ENCODE data around the gene ADRA2C.

ADRA2C gene

DNA sequence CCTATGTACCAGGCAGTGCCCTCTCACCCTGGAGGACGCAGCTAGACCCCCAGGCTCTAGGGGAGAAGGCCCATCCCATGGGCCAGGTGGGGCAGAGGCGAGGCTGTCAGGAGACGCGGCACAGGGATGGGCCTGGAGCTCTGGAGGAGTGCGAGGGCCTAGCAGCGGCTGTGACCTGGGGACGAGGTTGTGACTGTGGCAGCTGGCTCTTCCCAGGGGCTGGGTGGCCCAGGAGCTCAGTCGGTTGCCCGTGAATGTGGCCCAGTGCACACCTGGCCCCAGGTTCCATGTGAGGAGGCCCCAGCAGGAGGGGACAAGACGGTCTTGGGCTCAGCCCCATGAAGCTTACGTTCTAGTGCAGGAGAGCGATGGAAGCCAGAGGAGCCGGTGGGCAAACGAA, 31.0 kb upstream of the ADRA2C start:
- DNase-seq: no peak

DNA sequence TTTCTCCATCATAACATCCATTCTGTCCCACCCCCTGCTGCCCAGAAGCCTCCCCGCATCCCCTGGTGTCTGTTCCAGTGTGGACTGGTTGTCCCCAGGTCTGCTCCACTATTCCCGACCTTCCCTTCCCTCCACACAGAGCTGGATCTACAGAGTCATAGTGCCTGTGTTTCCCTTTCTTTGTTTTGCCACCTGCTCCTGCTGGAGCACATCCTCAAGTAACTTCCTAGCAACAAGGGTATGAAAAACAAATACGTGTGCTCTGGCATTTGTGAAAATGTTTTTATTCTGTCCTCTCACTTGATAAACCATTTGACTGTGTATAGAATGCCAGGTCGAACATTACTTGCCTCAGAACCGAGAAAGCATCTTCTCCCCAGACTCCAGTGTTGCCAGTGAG, 29.9 kb upstream of the ADRA2C start:
- no peak for DNase-seq

DNA sequence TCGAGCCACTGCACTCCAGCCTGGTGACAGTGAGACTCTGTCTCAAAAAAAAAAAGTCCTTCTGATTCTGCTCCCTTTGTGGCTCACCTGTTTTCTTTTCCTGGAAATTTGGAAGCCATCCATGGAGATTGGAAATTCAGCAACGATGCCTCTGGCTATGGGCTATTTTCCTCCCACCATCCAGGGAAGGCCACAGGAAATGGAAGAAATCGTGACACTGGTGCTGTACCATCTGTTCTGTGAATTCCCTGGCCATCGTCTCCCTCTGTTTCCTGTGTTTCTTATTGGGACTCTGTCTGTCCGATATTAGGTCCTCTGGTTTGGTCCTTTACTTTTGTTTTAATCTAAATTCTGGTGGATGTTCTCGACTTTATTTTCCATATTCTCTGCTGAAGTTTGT, 29.4 kb upstream of the ADRA2C start:
- DNase-seq: no peak

DNA sequence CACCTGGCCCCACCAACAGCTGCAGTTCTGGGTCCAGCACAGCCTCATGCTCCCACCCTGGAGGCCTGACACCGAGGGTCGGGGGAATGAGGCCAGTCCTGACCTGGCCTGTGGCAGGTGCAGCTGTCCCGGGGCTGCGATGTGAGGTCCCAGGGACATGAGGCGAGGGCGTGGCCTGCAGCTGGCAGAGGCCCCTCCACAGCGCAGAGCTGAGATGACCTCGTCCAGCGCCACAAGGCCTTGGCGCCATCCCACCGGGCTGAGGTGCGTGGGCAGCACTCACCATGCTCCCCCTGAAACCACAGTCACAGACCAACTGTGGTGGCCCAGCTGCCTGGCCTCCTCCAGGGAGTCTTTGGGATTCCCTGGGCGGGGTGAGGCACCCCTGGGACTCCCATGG, 26.6 kb upstream of the ADRA2C start:
- DNase-seq: no peak

DNA sequence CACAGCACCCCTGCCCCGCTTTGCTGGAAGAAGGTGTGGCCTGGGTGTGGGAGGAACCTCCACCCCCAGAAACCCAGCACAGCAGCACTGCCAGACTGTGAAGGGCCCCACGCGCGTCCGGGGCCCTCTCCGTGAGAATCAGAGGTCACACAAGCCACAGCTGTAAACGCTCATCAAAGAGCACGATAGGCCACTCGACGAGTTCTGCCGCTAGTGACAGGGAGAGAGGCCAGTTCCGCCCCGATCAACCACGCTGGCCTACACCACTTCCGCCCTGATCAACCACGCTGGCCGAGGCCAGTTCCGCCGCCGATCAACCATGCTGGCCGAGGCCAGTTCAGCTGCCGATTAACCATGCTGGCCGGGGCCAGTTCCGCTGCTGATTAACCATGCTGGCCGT, 25.9 kb upstream of the ADRA2C start:
- no peak for DNase-seq

DNA sequence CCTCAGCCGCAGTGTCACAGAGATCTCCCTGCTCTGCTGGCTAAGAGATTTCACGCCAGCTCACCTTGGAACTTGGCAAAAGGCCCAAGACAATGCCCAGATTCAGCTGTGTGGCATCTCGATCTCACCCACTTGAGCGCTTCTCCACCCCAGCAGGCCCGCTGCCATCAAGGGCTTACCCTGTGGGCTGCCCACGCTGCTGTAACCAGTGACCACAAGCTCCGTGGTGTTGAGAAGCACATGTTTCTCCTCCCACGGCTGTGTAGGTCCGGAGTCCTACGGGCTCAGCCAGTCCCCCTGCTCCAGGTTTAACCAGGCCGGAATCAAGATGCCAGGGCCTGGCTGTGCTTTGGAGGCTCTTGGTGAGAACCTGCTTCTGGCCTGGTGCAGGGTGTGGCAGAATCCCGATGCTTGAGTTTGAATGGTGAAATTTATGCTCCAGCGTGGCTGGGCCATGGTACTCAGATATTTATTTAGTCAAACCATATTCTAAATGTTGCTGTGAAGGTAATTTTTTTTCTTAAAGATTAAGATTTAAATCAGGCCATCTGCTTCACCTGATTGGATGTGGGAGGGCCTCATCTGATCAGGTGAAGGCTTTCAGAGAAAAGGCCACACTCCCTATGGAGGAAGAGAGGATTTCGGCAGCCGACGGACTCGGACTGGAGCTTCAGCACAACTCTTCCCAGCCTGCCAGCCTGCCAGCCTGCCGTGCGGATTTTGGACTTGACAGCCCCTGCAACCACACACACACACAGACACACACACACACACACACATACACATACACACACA, 24.8 kb upstream of the ADRA2C start:
- DNase-seq: no peak

DNA sequence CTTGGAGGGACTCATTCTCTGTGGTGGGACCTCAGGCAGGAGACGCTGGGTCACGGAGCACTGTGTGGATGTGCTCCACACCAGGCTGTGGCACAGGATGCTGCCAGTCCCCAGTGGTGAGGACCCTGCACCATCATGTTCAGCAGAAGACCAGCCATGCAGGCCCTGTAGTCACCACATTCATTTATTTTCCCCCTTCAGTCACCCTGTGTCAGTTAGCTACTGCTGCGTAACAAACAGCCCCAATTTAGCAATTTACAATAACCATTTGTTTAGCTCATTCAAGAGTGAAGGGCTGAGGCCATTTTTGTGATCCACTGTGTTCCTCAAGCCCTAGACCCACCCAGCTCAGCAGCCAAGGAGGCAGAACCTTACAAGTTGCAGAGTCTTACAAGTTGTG, 23.6 kb upstream of the ADRA2C start:
- DNase-seq: no peak

DNA sequence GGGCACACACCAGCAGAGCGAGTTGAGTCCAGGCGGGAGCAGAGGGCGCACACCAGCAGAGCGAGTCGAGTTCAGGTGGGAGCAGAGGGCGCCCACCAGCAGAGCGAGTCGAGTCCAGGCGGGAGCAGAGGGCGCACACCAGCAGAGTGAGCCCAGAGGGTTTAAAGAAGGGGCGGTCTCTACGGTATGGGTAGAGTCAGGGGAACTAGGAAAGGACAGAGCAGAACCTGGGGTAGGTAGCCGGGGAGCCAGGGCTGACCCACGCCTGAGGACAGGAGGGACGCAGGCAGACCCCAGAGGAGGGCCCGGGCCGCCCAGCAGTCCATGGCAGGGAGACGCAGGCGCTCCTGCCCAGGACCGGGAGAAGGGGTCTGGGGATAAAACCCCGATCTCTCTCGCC, 22.0 kb upstream of the ADRA2C start:
- no peak for DNase-seq

DNA sequence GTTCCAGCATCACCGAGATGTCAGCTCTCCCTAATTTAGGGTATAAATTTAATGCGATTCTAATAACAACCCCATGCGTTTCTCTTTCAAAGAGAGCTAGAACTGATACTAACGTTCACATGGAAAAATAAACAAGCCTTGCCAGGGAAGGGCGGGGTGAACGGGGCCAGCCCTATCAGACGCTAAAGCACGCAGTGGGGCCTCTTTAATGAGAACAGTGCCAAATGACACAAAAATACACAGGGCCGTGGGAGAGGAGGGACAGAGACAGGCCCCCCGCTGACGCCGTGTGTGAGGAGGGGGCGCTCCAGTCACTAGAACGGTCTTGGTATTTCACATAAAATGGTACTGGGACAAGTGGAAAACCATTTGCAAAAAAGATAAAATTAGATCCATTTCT, 21.3 kb upstream of the ADRA2C start:
- DNase-seq: no peak

DNA sequence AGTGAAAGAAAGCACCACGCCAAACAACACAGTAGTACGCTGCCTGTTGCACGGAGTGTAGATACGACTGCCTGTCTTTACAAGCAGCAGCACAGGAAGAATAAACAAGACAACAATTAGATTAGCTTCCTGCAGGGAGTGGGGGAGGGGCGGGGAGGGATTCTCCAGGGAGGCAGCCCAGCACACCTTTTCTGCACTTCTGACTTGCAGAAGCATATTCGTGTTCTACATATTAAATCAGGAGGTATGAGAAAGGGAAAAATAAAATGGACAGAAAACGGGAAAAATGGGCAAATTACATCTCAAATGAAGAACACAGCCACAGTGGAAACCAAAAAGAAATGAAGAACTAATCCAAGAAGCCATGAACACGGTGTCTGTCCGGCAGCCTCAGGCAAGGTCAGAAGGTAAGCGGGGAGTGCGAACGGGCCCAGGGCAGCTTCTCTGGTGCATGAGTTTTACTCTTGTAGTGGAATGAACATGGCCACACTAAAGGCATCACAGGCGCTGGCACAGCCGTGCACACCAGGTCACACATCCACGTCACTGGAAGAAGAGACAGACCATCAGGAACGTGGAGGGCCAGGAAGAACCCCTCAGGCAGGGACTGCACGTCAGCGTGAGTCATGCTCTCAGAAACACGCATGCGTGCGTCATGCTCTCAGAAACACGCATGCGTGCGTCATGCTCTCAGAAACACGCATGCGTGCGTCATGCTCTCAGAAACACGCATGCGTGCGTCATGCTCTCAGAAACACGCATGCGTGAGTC, 20.1 kb upstream of the ADRA2C start:
- peak; percentile 4 for DNase-seq

DNA sequence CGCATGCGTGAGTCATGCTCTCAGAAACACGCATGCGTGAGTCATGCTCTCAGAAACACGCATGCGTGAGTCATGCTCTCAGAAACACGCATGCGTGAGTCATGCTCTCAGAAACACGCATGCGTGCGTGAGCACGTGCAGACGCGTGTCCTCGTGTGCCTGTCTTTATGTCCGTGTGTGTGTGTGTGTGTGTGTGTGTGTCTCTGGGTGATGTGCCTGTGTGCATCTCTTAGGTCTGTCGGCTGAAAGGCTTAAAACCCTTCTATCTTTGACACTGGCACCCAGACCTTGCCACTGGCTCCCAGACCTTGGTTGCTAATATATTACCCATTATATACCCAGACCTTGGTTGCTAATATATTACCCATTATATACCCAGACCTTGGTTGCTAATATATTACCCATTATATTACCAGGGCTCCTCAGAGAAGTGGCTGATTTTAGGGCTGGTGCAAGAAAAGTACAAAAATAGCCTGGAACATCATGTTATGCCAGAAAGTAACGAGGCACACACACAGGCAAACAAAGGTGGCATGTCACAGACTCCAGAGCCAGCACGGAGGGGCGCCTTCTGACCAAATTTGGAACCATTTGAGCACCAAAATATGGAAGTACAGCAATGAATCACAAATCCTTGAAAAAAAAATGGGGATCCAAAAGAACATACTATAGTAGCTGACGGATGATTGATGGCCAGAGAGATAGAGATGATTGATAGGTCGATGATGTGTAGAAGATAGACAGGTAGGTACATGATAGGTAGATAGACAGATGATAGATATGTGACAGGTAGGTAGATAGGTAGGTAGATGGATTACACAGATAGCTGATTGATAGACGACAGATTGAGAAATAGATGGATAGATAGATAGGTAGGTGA, 19.2 kb upstream of the ADRA2C start:
- DNase-seq: no peak

DNA sequence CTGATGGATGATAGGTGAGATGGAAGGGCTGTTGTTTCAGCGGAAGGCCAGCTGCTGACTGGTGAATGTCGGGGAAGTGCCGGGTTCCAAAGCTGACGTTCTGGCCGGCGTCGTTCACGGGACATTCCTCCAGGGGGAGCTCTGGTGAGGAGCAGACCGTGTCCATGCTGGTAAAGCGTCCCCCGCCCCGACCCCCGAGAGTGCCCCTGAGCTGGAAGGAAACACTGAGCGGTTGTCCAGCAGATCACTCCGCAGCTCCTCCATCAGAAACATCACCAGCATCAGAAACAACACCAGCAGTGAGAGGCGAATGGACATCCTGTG, 18.6 kb upstream of the ADRA2C start:
- DNase-seq: no peak

DNA sequence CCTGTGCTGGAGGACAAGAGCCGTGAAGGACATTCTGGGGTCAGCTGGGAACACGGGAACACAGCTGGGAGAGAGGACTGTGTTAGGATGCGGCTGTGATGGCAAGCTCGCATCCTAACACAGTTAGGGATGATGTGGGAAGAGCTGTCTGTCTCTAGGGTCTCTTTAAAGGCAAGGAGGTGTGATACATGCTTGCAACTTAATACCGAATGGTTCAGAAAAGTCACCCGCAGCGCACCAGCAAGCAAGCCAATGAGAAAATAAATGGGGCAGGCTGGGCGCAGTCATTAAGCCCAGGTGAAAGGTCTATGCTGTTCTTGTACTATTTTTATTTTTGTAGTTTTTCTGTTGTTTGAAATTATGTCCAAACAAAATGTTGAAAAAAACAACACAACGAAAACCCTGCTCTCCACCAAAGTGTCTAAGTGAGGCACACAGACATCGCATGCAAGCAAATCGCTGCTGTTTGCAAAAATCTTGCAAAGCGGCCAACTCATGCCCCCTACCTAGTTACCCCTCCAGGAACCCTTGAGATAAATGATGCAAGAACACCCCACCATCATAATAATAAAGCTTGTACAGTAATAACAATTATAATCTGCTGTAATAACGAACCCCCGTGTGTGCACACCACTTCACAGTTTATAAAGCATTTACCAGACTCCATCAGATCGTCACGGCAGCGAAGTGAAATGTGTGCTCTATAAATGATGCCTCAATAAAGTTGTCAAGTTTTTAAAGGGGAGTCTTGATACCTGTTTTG, 17.9 kb upstream of the ADRA2C start:
- DNase-seq: no peak

DNA sequence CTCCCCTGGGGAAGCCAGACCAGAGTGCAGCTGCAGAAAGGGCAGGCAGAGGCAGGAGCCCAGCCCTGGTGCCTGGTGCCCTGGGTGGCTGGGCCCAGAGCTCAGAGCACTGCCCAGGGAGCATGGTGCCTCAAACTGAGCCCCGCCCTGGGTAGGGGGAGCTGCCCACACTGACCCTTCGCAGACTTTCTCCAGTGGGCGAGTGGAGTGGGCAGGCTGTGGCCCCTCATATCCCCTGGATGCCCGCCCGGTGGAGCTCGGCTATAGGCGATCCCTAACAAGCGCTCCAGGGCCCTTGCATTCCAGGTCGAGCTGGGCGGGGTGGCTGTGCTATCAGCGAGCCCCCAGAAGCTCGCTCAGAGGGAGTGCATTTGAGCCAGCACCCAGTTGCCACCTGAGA, 17.1 kb upstream of the ADRA2C start:
- no peak for DNase-seq

DNA sequence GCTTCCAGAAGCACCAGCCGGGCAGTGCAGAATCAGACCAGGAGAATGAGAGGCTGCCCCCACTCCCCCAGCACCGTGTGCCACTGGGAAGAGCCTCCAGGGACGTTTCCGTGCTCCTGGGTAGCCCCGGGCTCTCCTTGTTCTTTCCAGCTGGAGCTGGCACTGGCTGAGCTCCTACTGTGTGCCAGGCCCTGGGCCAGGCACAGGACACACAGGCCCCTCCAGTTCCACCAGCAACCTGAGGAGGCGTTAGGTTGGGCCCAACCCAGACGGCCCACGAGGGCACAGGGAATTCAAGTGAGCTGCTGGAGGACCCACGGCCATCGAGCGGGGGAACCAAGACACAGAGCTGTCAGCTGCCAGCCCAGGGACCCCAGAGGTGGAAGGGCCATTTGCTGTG, 15.9 kb upstream of the ADRA2C start:
- DNase-seq: no peak

DNA sequence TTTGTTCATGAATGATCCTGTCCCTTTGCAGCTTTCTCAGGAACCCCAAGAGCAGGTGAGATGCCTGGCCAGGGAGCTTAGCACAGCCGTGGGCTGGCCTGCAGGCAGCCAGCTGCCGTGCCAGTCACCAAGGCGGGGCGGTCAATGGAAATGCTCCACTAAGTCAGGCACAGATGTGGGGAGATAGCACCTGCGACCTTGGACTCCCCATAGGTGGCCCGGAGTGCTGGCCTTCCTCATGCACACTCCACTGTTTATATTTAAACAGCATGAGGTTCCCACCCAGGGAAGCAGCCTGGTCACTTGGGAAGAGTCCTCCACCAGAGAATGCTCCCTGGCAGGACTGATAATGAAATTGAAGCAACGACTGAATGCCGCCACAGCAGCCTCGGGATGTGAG, 14.2 kb upstream of the ADRA2C start:
- no peak for DNase-seq

DNA sequence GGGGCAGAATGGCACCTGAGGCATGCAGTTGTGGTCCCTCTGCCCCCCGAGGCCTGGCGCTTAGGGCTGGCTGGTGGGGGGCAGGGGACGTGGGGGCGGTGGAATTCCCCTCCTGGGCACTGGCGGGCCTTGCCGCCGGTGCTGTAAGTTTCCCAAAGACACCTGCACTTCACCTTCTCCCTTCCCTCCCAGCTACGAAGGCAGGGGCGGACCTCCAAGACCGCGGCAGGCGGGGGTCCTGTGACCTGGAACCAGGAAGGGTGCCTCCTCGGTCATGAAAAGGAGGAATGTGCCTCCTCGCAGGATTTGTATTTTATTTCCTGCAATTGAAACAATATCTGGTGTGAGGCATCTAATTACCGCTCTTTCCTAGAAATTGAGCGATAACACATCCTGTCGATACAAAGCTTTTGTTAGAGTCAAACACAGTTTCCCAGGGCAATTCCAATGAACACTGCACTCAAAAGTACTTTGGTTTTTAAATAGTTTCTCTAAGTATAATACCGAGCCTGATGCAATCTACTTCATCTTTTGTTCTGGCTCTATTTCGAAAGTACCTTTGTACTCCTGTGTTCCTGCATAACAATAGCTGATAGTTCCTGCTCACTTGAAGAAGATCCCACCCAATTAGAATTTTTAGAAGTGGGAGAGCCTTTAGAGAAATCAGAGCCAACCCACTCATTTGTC, 12.3 kb upstream of the ADRA2C start:
- no peak for DNase-seq

DNA sequence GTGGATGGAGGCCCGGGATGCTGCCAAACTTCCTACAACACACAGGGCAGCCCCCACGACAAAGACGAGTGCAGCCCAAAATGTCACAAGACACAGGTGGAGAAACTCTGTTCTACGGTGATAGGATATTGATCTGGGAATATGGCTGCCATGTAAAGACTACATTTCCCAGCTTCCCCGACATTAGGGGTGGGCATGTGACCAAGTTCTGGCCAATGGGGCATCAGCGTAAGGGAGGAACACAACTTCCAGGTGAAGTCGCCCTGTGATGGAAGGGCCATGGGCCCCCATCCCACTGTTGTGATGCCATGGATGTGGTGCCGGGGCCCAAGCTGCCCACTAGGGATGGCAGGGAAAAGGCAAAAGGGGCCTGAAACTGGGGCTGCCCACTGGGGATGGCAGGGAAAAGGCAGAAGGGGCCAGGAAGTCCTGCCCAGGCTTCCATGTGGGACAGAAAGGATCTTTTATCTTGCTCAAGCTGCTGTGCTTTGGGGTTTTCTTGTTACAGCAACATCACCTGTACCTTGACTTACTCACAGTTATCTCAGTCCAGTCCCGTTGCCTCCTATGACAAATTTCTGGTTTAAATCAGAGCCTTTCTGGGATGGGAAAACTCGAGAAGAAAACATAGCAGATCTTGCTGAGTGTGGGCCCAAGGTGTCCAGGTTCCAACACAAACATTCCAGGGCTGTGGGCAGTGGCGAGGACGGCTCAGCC, 9.7 kb upstream of the ADRA2C start:
- DNase-seq: no peak

DNA sequence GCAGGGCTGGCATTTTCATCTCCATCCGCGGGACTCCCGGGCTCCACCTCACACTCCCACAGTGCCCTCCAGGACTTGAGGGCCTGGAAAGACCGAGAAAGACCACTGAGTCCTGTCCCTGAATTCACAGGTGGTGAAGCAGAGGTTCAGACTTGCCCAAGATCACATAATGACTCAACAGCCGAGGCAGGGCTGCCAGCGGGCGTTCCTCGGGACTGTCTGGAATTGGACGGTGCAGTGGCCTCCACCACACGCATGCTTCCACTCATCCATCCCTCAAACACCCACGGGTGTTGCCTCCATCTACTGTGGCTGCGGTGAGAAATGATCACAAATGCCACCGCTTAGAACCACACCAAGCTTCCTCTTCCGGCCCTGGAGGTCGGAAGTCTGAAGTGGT, 6.9 kb upstream of the ADRA2C start:
- no peak for DNase-seq

DNA sequence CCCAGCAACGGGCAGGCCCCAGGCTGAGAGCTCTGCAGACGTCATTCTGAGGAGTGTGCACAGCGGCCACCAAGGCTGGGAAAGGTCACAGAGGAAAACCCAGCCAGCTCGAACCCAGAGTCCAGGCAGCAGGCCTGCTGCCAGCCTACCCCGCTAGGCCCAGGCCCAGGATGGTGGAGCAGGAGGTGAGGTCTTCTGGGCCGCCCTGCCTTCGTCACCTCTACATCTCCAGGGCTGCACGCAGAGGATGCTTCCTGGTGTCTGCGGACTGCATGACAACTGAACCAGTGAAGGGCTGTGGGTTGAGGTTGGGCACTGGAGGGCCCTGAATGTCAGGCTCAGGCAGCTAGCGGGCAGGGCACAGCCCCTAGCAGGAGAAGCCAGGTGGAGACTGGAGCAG, 5.8 kb upstream of the ADRA2C start:
- no peak for DNase-seq

DNA sequence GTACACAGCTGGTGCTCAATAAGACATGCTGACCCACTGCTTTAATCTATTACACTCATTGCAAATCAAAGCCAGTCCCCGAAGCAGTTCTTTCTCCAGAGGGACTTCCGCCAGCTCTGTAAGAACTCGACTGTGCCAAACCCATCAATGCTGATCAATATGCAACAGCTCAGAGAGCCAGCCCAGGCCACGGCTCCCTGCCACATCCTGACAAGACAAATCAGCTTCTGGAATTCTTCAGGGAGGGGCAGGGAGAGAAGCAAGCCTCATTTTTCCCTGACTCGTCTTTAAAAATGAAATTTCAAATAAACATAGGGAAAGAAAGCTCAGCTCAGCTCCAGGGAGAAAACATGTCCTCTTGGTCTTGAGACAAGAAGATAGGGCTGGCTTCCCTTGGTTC, 5.3 kb upstream of the ADRA2C start:
- DNase-seq: no peak

DNA sequence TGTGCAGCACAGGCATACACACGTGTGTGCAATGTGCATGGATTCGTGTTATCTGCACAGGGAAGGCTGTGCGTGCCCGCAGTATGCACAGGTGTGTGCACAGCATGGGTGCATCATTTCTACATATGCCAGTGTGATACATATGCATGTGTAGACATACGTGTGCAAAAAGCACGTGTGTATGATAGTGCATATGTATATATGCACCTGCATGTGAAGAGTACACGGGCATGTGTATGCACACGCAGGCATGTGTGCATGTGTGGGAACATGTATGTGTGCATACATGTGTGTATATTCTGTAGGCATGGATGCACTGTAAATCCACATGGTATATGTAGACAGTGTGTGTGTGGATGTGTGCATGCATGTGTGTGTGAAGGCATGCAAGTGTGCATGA, 3.9 kb upstream of the ADRA2C start:
- DNase-seq: no peak

All from EL (cell line).